GM23338 (cell line): Measurements from ENCODE around the gene GSTK1. TPM values are rescaled to one million over a fixed set of nuclear protein-coding genes. Genes with fewer than 3 reads are reported as not detected.

Experiments used
- ATAC-seq: fragments of 200-7000 bp; cut with Tn5 transposase; 3 replicates; pipeline ENCODE4 v1.9.1; 2020
- DNase-seq: peaks from one replicate; pipeline ENCODE4 v3.0.0-alpha.2; 2015; ENCODE audit warnings: low spot score
- H2AFZ ChIP-seq: fragments of 200-600 bp; sonication (generic); 2 replicates; pipeline ENCODE4 v1.8.0; 2016; ENCODE audit warnings: antibody characterized with exemption, mild to moderate bottlenecking, moderate library complexity
- H3F3A ChIP-seq: fragments of 200-600 bp; sonication (generic); replicated peaks from 2 replicates; pipeline ENCODE4 v1.8.0; 2017; ENCODE audit warnings: antibody characterized with exemption, mixed run types, low read depth
- H3K27ac ChIP-seq: fragments of 200-600 bp; sonication (generic); 2 replicates; pipeline ENCODE4 v1.6.1; 2016; ENCODE audit warnings: low read depth
- H3K27me3 ChIP-seq: fragments of 200-600 bp; sonication (generic); 2 replicates; pipeline ENCODE4 v1.8.0; 2016; ENCODE audit warnings: mild to moderate bottlenecking, mixed run types, moderate library complexity; ENCODE audit not compliant: insufficient read depth
- H3K36me3 ChIP-seq: fragments of 200-600 bp; sonication (generic); 2 replicates; pipeline ENCODE4 v1.8.0; 2016; ENCODE audit warnings: mild to moderate bottlenecking; ENCODE audit not compliant: insufficient read depth
- H3K4me1 ChIP-seq: fragments of 200-600 bp; sonication (generic); 2 replicates; pipeline ENCODE4 v1.8.0; 2016; ENCODE audit warnings: mild to moderate bottlenecking, moderate library complexity; ENCODE audit not compliant: insufficient read depth
- H3K4me2 ChIP-seq: fragments of 200-600 bp; sonication (generic); 2 replicates; pipeline ENCODE4 v1.7.1; 2017; ENCODE audit warnings: mixed run types
- H3K4me3 ChIP-seq: fragments of 200-600 bp; sonication (generic); 2 replicates; pipeline ENCODE4 v1.6.1; 2016; ENCODE audit warnings: mixed run types
- H3K79me2 ChIP-seq: fragments of 200-600 bp; sonication (generic); replicated peaks from 2 replicates; pipeline ENCODE4 v1.8.0; 2017; ENCODE audit warnings: mild to moderate bottlenecking; ENCODE audit not compliant: insufficient read depth
- H3K9me2 ChIP-seq: fragments of 200-600 bp; sonication (generic); 2 replicates; pipeline ENCODE4 v1.8.0; 2017; ENCODE audit not compliant: insufficient read depth
- H4K20me1 ChIP-seq: fragments of 200-600 bp; sonication (generic); replicated peaks from 2 replicates; pipeline ENCODE4 v1.8.0; 2017; ENCODE audit warnings: mild to moderate bottlenecking; ENCODE audit not compliant: insufficient read depth
- H3K27ac Mint-ChIP-seq: 2 replicates; pipeline ENCODE4 v1.8.0; 2020; ENCODE audit warnings: inconsistent platforms, mild to moderate bottlenecking, moderate library complexity, mixed read lengths
- H3K27me3 Mint-ChIP-seq: 3 replicates; pipeline ENCODE4 v1.8.0; 2022; ENCODE audit warnings: low read depth, mild to moderate bottlenecking, moderate library complexity, mixed read lengths, inconsistent platforms; ENCODE audit not compliant: insufficient read depth, poor library complexity
- H3K36me3 Mint-ChIP-seq: 3 replicates; pipeline ENCODE4 v1.8.0; 2021; ENCODE audit warnings: low read depth, mild to moderate bottlenecking, inconsistent platforms, moderate library complexity, mixed read lengths
- H3K4me1 Mint-ChIP-seq: 3 replicates; pipeline ENCODE4 v1.8.0; 2020; ENCODE audit warnings: mild to moderate bottlenecking, inconsistent platforms, mixed read lengths
- H3K4me3 Mint-ChIP-seq: 3 replicates; pipeline ENCODE4 v1.8.0; 2021; ENCODE audit warnings: moderate library complexity, mild to moderate bottlenecking, inconsistent platforms, mixed read lengths
- H3K9me3 Mint-ChIP-seq: 3 replicates; pipeline ENCODE4 v1.8.0; 2020; ENCODE audit warnings: moderate library complexity, mild to moderate bottlenecking, inconsistent platforms, mixed read lengths
- CREB1 ChIP-seq: fragments of 250-450 bp; sonication (Bioruptor Pico); IDR thresholded peaks from 2 replicates; pipeline ENCODE4 v1.5.0; 2020; ENCODE audit warnings: low read depth, mild to moderate bottlenecking, moderate library complexity
- CTCF ChIP-seq, 2 experiments: fragments of 200-600 bp in 1 of 2; sonication (generic) in 1 of 2; conservative IDR thresholded peaks; 2 replicates each; pipeline versions ENCODE4 v1.5.1 to v1.6.1; 2016 to 2017; ENCODE audit warnings: antibody characterized with exemption in 2 of 2, low read depth in 2 of 2, mild to moderate bottlenecking in 2 of 2, moderate library complexity in 1 of 2
- ETS1 ChIP-seq: IDR thresholded peaks from 2 replicates; pipeline ENCODE4 v1.6.1; 2016; ENCODE audit warnings: antibody characterized with exemption
- EZH2 ChIP-seq: fragments of 200-600 bp; sonication (generic); IDR thresholded peaks from one replicate; pipeline ENCODE4 v1.8.0; 2017; ENCODE audit warnings: antibody characterized with exemption, mild to moderate bottlenecking, low read depth; ENCODE audit not compliant: unreplicated experiment
- EZH2phosphoT487 ChIP-seq: fragments of 200-600 bp; sonication (generic); IDR thresholded peaks from one replicate; pipeline ENCODE4 v1.8.1; 2018; ENCODE audit warnings: antibody characterized with exemption; ENCODE audit not compliant: unreplicated experiment
- JUNB ChIP-seq: IDR thresholded peaks from one replicate; pipeline ENCODE4 v1.6.1; 2016; ENCODE audit warnings: antibody characterized with exemption; ENCODE audit not compliant: unreplicated experiment
- NANOG ChIP-seq: IDR thresholded peaks from 2 replicates; pipeline ENCODE4 v1.6.1; 2016; ENCODE audit warnings: antibody characterized with exemption, borderline replicate concordance
- POLR2AphosphoS5 ChIP-seq: IDR thresholded peaks from 2 replicates; pipeline ENCODE4 v1.6.1; 2016; ENCODE audit warnings: antibody characterized with exemption, low read depth
- STAT1 ChIP-seq: IDR thresholded peaks from one replicate; pipeline ENCODE4 v1.6.1; 2016; ENCODE audit warnings: antibody characterized with exemption; ENCODE audit not compliant: unreplicated experiment
- ZNF114 ChIP-seq: fragments of 250-450 bp; sonication (Bioruptor Pico); IDR thresholded peaks from 2 replicates; pipeline ENCODE4 v1.5.0; 2020; ENCODE audit warnings: mild to moderate bottlenecking, moderate library complexity
- ZNF331 ChIP-seq: fragments of 250-450 bp; sonication (Bioruptor Pico); IDR thresholded peaks from 2 replicates; pipeline ENCODE4 v1.5.0; 2020; ENCODE audit warnings: low read depth, mild to moderate bottlenecking, moderate library complexity
- ZNF462 ChIP-seq: fragments of 250-450 bp; sonication (Bioruptor Pico); IDR thresholded peaks from 2 replicates; pipeline ENCODE4 v1.5.0; 2020; ENCODE audit warnings: mild to moderate bottlenecking, moderate library complexity
- polyA plus RNA-seq: library from polyadenylated mRNA; unstranded; fragments of >200 nt; fragmentation: Nextera tagmentation; extraction: Ambion mirVana; gene quantifications from 2 replicates; pipeline ENCODE4 v1.2.1, GENCODE V29; 2016
- total RNA-seq: library from RNA; depleted of rRNA; stranded (reverse); fragments of >200 nt; shearing (Covaris generic); gene quantifications from 2 replicates; pipeline ENCODE4 v1.2.3, GENCODE V29; 2014

The GSTK1 gene
- total and polyA plus RNA-seq, 2 experiments from 2014 or later = 26.4 to 27.5 TPM

- H3K27me3 Mint-ChIP-seq = peaks cover 2% of the 10 kb centered on the region
Measured at GRCh38 chr7:143269251-143269650, 6.0 kb downstream of the GSTK1 start.

GRCh38 chr7:143271240-143271639, 8.0 kb downstream of the GSTK1 start:
- no peaks in the 10 kb centered on the region for H3K4me1 ChIP-seq
- H3K4me2 ChIP-seq = no peak overlapping the region
- Mint-ChIP-seq H3K9me3 (no peaks in the 10 kb centered on the region; the same call in 2 of the 3 replicates), H3K27me3 (no peaks in the 10 kb centered on the region), H3K27ac (no peak overlapping the region), H3K4me1 (no peaks in the 10 kb centered on the region), H3K36me3 (peaks cover 7% of the 10 kb centered on the region; the same call in 2 of the 3 replicates), H3K4me3 (no peak overlapping the region)
- H3K4me3 ChIP-seq = no peak overlapping the region
- no peak overlapping the region for H2AFZ ChIP-seq
- no peaks in the 10 kb centered on the region for H4K20me1 ChIP-seq
- H3K27ac ChIP-seq = no peak overlapping the region
- no peaks in the 10 kb centered on the region for H3K79me2 ChIP-seq
- H3K27me3 ChIP-seq = no peaks in the 10 kb centered on the region
- no peaks in the 10 kb centered on the region for H3K9me2 ChIP-seq
- no peaks in the 10 kb centered on the region; the same call in 1 of the 2 replicates for H3K36me3 ChIP-seq
- DNase-seq = no peak
- no peaks in the 10 kb centered on the region for H3F3A ChIP-seq
- ATAC-seq = no peak
- TF ChIP-seq JUNB = no peak
- no peak for TF ChIP-seq STAT1
- no peak for TF ChIP-seq EZH2phosphoT487
- no peak for TF ChIP-seq ZNF331 (CRISPR knock-in tag)
- no peak for TF ChIP-seq ETS1
- TF ChIP-seq ZNF462 (CRISPR knock-in tag) = no peak

More at GRCh38 chr7:143269251-143269650, 6.0 kb downstream of the GSTK1 start:
- Mint-ChIP-seq H3K36me3 (peaks cover 7% of the 10 kb centered on the region; the same call in 2 of the 3 replicates), H3K4me1 (peaks cover 4% of the 10 kb centered on the region; the same call in 2 of the 3 replicates), H3K27ac (no peak overlapping the region), H3K9me3 (no peaks in the 10 kb centered on the region; the same call in 2 of the 3 replicates), H3K4me3 (no peak overlapping the region)
- Histone ChIP-seq H3K79me2 (no peaks in the 10 kb centered on the region), H3F3A (0 out of 2 replicates have a peak, but pooled peaks cover 3% of the 10 kb centered on the region), H3K27me3 (0 out of 2 replicates have a peak, but pooled peaks cover 5% of the 10 kb centered on the region), H2AFZ (no peak overlapping the region), H3K4me3 (no peak overlapping the region), H3K27ac (no peak overlapping the region), H3K36me3 (no peaks in the 10 kb centered on the region; the same call in 1 of the 2 replicates), H3K4me2 (no peak overlapping the region), H4K20me1 (no peaks in the 10 kb centered on the region), H3K9me2 (no peaks in the 10 kb centered on the region), H3K4me1 (no peaks in the 10 kb centered on the region; the same call in 1 of the 2 replicates)
- ATAC-seq = no peak
- no peak for TF ChIP-seq STAT1
- no peak for TF ChIP-seq EZH2phosphoT487
- TF ChIP-seq CREB1 (CRISPR knock-in tag) = no peak
- TF ChIP-seq POLR2AphosphoS5 = no peak
- TF ChIP-seq ZNF331 (CRISPR knock-in tag) = no peak
- no peak for TF ChIP-seq EZH2
- no peak for TF ChIP-seq JUNB
- TF ChIP-seq ZNF114 (CRISPR knock-in tag) = no peak
- TF ChIP-seq CTCF (conservative IDR thresholded peaks at IDR 0.05; ENCODE audit: low read depth in 2 of 2) = no peak
- no peak for TF ChIP-seq NANOG
- DNase-seq = no peak
